HepG2 (cell line): ENCODE data around the gene CALY. TPM values are rescaled to one million over a fixed set of nuclear protein-coding genes. Genes with fewer than 3 reads are reported as not detected.

Experiments
- FLYWCH1 ChIP-seq: sonication (generic); formaldehyde crosslinking; IDR thresholded peaks from 2 replicates; pipeline ENCODE4 v1.8.1; 2023; ENCODE audit warnings: mild to moderate bottlenecking, missing genetic modification reagents
- KLF16 ChIP-seq, 2 experiments: sonication (generic) in 1 of 2; formaldehyde crosslinking in 1 of 2; IDR thresholded peaks; 2 replicates each; pipeline versions ENCODE4 v1.6.1 to v1.8.0; 2016 to 2023; ENCODE audit warnings: missing genetic modification reagents in 2 of 2, missing compliant biosample characterization in 1 of 2
- MAFG ChIP-seq: sonication (generic); formaldehyde crosslinking; IDR thresholded peaks from 2 replicates; pipeline ENCODE4 v1.5.1; 2020; ENCODE audit warnings: mild to moderate bottlenecking, missing genetic modification reagents
- MTF2 ChIP-seq: sonication (generic); formaldehyde crosslinking; IDR thresholded peaks from 2 replicates; pipeline ENCODE4 v1.5.0; 2020; ENCODE audit warnings: missing genetic modification reagents, borderline replicate concordance
- NFKBIZ ChIP-seq: IDR thresholded peaks from 2 replicates; pipeline ENCODE4 v1.6.1; 2018; ENCODE audit warnings: missing genetic modification reagents, missing compliant biosample characterization
- RXRB ChIP-seq: IDR thresholded peaks from 2 replicates; pipeline ENCODE4 v1.6.1; 2016; ENCODE audit warnings: borderline replicate concordance, missing genetic modification reagents, missing compliant biosample characterization
- TBX2 ChIP-seq: sonication (generic); formaldehyde crosslinking; IDR thresholded peaks from 2 replicates; pipeline ENCODE4 v1.5.0; 2020; ENCODE audit warnings: missing genetic modification reagents, mild to moderate bottlenecking, borderline replicate concordance
- ZFX ChIP-seq: sonication (generic); formaldehyde crosslinking; IDR thresholded peaks from 2 replicates; pipeline ENCODE4 v1.4.0; 2020; ENCODE audit warnings: mild to moderate bottlenecking, low read depth, missing genetic modification reagents, moderate library complexity
- ZNF326 ChIP-seq: sonication (generic); formaldehyde crosslinking; IDR thresholded peaks from 2 replicates; pipeline ENCODE4 v1.4.0; 2020; ENCODE audit warnings: missing genetic modification reagents, borderline replicate concordance
- polyA plus RNA-seq, 8 experiments: library from polyadenylated mRNA; depleted of rRNA in 3 of 8; stranded (reverse) in 7 of 8; unstranded in 1 of 8; fragments of >200 nt; fragmentation: Illumina TruSeq in 4 of 8; extraction: Trizol in 4 of 8; gene quantifications; 2 replicates each; pipeline versions ENCODE4 v1.2.1 to v1.2.3, GENCODE V29; 2011 to 2016; ENCODE audit warnings: low read depth in 4 of 8, missing spikeins in 1 of 8, mixed read lengths in 1 of 8; ENCODE audit not compliant: insufficient read depth in 1 of 8
- total RNA-seq, 5 experiments: library from RNA; depleted of rRNA; stranded (reverse); fragments of >200 nt; fragmentation: Illumina TruSeq; extraction: Trizol; gene quantifications; 2 replicates each; pipeline ENCODE4 v1.2.3, GENCODE V29; 2016; ENCODE audit warnings: low read depth in 1 of 5
- TF ChIP-seq, protein P1 (sequence below): sonication (generic); formaldehyde crosslinking; conservative IDR thresholded peaks from 2 replicates; pipeline ENCODE4 v1.4.0; 2020; ENCODE audit warnings: missing genetic modification reagents
- TF ChIP-seq, protein P2 (sequence below): sonication (generic); formaldehyde crosslinking; IDR thresholded peaks from 2 replicates; pipeline ENCODE4 v1.4.0; 2020; ENCODE audit warnings: missing genetic modification reagents
- TF ChIP-seq, protein P3 (sequence below): sonication (generic); formaldehyde crosslinking; IDR thresholded peaks from 2 replicates; pipeline ENCODE4 v1.5.0; 2020; ENCODE audit warnings: missing genetic modification reagents
- TF ChIP-seq, protein P4 (sequence below): sonication (generic); formaldehyde crosslinking; IDR thresholded peaks from 2 replicates; pipeline ENCODE4 v1.9.0; 2021; ENCODE audit warnings: missing genetic modification reagents, borderline replicate concordance
- TF ChIP-seq, protein P5 (sequence below): sonication (generic); formaldehyde crosslinking; IDR thresholded peaks from 2 replicates; pipeline ENCODE4 v1.4.0; 2020; ENCODE audit warnings: mild to moderate bottlenecking, low read depth, missing genetic modification reagents
- TF ChIP-seq, protein P6 (sequence below): sonication (generic); formaldehyde crosslinking; IDR thresholded peaks from 2 replicates; pipeline ENCODE4 v1.4.0; 2020; ENCODE audit warnings: missing genetic modification reagents
- TF ChIP-seq, protein P7 (sequence below): IDR thresholded peaks from 2 replicates; pipeline ENCODE4 v1.6.1; 2016; ENCODE audit warnings: mild to moderate bottlenecking

The CALY gene
- total and polyA plus RNA-seq, 2 of the 13 experiments (the other 11 are each of a cell fraction or from before 2014, with no cell fraction given): 0.08 TPM; not detected in 1

DNA sequence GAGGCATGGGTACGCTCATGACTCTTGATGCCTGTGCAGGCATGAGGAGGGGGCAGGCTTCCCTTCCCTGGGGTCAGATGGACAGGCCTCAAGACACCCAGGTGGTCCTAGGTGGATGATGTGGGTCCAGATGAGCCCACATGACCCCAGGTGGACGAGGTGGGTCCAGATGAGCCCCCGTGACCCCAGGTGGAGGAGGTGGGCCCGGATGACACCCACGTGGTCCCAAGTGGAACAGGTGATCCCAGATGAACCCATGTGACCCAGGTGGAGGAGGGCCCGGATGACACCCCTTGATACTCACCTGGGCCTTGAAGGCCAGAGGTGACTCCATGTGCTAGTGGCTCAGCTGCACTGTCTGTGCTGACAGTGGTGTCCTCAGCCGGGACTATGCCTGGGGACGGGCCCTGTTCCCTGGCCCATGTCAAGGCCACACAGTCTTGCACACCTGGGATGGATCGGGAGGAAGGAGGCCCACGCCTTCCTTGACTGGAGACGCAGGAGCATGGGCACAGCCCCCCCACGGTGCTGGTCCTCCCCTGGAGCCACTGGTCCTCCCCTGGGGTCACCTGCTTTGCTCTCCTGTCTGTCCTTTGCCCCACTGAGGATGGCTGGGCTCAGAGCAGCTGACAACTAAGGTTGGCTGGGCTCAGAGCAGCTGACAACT, 13.7 kb upstream of the CALY start (continued):
- TF ChIP-seq TBX2 (CRISPR knock-in tag) (no peak), ZNF326 (CRISPR knock-in tag) (no peak), MTF2 (no peak), FLYWCH1 (CRISPR knock-in tag) (no peak), RXRB (no peak), NFKBIZ (no peak), KLF16 (CRISPR knock-in tag; IDR thresholded peaks at IDR 0.05) (no peak), ZFX (peak; percentile 6; the same call in 1 of the 2 replicates), MAFG (no peak)
- TF ChIP-seq, protein P1, sequence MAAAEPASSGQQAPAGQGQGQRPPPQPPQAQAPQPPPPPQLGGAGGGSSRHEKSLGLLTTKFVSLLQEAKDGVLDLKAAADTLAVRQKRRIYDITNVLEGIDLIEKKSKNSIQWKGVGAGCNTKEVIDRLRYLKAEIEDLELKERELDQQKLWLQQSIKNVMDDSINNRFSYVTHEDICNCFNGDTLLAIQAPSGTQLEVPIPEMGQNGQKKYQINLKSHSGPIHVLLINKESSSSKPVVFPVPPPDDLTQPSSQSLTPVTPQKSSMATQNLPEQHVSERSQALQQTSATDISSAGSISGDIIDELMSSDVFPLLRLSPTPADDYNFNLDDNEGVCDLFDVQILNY (CRISPR knock-in tag): no peak
- TF ChIP-seq, protein P2, sequence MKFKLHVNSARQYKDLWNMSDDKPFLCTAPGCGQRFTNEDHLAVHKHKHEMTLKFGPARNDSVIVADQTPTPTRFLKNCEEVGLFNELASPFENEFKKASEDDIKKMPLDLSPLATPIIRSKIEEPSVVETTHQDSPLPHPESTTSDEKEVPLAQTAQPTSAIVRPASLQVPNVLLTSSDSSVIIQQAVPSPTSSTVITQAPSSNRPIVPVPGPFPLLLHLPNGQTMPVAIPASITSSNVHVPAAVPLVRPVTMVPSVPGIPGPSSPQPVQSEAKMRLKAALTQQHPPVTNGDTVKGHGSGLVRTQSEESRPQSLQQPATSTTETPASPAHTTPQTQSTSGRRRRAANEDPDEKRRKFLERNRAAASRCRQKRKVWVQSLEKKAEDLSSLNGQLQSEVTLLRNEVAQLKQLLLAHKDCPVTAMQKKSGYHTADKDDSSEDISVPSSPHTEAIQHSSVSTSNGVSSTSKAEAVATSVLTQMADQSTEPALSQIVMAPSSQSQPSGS: no peak
- TF ChIP-seq, protein P3, sequence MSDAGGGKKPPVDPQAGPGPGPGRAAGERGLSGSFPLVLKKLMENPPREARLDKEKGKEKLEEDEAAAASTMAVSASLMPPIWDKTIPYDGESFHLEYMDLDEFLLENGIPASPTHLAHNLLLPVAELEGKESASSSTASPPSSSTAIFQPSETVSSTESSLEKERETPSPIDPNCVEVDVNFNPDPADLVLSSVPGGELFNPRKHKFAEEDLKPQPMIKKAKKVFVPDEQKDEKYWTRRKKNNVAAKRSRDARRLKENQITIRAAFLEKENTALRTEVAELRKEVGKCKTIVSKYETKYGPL (CRISPR knock-in tag): no peak
- TF ChIP-seq, protein P4, sequence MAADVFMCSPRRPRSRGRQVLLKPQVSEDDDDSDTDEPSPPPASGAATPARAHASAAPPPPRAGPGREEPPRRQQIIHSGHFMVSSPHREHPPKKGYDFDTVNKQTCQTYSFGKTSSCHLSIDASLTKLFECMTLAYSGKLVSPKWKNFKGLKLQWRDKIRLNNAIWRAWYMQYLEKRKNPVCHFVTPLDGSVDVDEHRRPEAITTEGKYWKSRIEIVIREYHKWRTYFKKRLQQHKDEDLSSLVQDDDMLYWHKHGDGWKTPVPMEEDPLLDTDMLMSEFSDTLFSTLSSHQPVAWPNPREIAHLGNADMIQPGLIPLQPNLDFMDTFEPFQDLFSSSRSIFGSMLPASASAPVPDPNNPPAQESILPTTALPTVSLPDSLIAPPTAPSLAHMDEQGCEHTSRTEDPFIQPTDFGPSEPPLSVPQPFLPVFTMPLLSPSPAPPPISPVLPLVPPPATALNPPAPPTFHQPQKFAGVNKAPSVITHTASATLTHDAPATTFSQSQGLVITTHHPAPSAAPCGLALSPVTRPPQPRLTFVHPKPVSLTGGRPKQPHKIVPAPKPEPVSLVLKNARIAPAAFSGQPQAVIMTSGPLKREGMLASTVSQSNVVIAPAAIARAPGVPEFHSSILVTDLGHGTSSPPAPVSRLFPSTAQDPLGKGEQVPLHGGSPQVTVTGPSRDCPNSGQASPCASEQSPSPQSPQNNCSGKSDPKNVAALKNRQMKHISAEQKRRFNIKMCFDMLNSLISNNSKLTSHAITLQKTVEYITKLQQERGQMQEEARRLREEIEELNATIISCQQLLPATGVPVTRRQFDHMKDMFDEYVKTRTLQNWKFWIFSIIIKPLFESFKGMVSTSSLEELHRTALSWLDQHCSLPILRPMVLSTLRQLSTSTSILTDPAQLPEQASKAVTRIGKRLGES (CRISPR knock-in tag): no peak
- TF ChIP-seq, protein P5, sequence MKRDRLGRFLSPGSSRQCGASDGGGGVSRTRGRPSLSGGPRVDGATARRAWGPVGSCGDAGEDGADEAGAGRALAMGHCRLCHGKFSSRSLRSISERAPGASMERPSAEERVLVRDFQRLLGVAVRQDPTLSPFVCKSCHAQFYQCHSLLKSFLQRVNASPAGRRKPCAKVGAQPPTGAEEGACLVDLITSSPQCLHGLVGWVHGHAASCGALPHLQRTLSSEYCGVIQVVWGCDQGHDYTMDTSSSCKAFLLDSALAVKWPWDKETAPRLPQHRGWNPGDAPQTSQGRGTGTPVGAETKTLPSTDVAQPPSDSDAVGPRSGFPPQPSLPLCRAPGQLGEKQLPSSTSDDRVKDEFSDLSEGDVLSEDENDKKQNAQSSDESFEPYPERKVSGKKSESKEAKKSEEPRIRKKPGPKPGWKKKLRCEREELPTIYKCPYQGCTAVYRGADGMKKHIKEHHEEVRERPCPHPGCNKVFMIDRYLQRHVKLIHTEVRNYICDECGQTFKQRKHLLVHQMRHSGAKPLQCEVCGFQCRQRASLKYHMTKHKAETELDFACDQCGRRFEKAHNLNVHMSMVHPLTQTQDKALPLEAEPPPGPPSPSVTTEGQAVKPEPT: no peak
- TF ChIP-seq, protein P6, sequence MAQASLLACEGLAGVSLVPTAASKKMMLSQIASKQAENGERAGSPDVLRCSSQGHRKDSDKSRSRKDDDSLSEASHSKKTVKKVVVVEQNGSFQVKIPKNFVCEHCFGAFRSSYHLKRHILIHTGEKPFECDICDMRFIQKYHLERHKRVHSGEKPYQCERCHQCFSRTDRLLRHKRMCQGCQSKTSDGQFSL (CRISPR knock-in tag): 0 out of 2 replicates have a peak, but pooled peaks have one; percentile 37
- TF ChIP-seq, protein P7, sequence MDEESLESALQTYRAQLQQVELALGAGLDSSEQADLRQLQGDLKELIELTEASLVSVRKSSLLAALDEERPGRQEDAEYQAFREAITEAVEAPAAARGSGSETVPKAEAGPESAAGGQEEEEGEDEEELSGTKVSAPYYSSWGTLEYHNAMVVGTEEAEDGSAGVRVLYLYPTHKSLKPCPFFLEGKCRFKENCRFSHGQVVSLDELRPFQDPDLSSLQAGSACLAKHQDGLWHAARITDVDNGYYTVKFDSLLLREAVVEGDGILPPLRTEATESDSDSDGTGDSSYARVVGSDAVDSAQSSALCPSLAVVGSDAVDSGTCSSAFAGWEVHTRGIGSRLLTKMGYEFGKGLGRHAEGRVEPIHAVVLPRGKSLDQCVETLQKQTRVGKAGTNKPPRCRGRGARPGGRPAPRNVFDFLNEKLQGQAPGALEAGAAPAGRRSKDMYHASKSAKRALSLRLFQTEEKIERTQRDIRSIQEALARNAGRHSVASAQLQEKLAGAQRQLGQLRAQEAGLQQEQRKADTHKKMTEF (CRISPR knock-in tag): no peak
- TF ChIP-seq, all 625 proteins: peak for 16
